B cell (primary cell): Measurements from ENCODE around the gene CST9.

Experiments used
- EZH2 ChIP-seq: IDR thresholded peaks from 2 replicates; pipeline ENCODE4 v1.6.1; 2012; ENCODE audit warnings: borderline replicate concordance, low read depth, mild to moderate bottlenecking, moderate library complexity, low read length; ENCODE audit not compliant: insufficient read depth, poor library complexity, severe bottlenecking
- TF ChIP-seq, protein P1 (sequence below): fragments of 200-600 bp; IDR thresholded peaks from one replicate; pipeline ENCODE4 v1.8.0; 2022; ENCODE audit warnings: antibody characterized with exemption, mild to moderate bottlenecking

- TF ChIP-seq, protein P1, sequence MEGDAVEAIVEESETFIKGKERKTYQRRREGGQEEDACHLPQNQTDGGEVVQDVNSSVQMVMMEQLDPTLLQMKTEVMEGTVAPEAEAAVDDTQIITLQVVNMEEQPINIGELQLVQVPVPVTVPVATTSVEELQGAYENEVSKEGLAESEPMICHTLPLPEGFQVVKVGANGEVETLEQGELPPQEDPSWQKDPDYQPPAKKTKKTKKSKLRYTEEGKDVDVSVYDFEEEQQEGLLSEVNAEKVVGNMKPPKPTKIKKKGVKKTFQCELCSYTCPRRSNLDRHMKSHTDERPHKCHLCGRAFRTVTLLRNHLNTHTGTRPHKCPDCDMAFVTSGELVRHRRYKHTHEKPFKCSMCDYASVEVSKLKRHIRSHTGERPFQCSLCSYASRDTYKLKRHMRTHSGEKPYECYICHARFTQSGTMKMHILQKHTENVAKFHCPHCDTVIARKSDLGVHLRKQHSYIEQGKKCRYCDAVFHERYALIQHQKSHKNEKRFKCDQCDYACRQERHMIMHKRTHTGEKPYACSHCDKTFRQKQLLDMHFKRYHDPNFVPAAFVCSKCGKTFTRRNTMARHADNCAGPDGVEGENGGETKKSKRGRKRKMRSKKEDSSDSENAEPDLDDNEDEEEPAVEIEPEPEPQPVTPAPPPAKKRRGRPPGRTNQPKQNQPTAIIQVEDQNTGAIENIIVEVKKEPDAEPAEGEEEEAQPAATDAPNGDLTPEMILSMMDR, result no peak
- TF ChIP-seq EZH2, result no peak
Measured at GRCh38 chr20:23652371-23652770, 46.7 kb upstream of the CST9 start.
